Brain microvascular endothelial cell (primary cell): ENCODE measurements around the gene SEL1L3.
A peak's percentile ranks its signal among the peaks of the same experiment; 100 is the strongest.

Source experiments
- DNase-seq: peaks from one replicate; pipeline ENCODE4 v3.0.0-alpha.2; 2020
- H3K27ac ChIP-seq: fragments of 250-450 bp; sonication (Bioruptor Pico); 2 replicates; pipeline ENCODE4 v1.5.1; 2020; ENCODE audit warnings: mild to moderate bottlenecking, moderate library complexity
- H3K27me3 ChIP-seq: fragments of 250-450 bp; sonication (Bioruptor Pico); replicated peaks from 2 replicates; pipeline ENCODE4 v1.5.1; 2020; ENCODE audit warnings: mild to moderate bottlenecking
- H3K36me3 ChIP-seq: fragments of 250-450 bp; sonication (Bioruptor Pico); replicated peaks from 2 replicates; pipeline ENCODE4 v1.5.1; 2020; ENCODE audit warnings: mild to moderate bottlenecking
- H3K4me3 ChIP-seq: 2 replicates; pipeline ENCODE4 v1.5.1; 2011; ENCODE audit warnings: low read depth, mild to moderate bottlenecking, control low read depth, low read length, moderate library complexity
- in situ Hi-C: cut with HindIII; loops from 2 replicates; pipeline ENCODE4 v1.10.0; 2017; ENCODE audit warnings: low sequenced_read_pairs, low pct_ligation_motif_present
- TF ChIP-seq, protein P1 (sequence below): IDR thresholded peaks from 2 replicates; pipeline ENCODE4 v1.5.1; 2011; ENCODE audit warnings: low read depth, mild to moderate bottlenecking, moderate library complexity, low read length, control low read depth, inconsistent platforms; ENCODE audit errors: missing control alignments

Gene SEL1L3

DNA sequence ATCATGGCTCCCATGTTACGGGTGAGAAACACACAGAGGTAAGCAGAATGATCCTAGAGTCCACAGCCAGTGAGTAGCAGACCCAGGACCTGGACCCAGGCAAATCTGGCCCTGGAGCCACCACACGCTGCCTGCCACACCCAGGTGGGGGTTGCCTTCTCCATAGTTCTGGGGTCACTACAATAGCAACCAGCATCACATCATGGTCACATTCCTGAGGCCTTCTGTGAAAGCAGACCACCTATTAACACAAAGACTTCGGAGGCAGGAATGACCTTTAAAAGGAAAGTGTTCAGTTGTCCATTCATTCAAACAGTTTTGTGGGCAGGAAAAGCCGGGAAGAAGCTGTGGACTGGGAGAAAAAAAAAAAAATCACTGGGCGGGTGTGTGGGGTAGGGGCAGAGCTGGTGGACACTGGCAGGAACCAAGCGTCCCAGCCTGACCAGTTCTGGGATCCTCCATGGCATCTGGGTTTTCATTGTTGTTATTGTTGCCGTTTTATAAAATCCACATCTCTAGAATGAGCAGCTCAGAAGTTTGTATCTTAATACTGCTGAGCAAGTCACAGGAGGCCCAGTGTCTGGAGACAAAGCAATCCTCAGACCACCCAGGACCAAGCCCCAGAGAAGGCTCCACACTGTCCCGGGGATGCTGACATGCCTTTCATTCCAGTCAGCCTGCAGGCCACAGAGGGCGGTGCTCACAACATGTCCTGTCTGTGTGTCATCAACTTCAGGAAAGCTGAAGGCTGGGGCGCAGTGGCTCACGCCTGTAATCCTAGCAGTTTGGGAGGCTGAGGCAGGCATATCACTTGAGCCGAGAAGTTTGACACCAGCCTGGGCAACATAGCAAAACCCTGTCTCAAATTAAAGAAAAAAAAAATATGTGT is 67.0 kb downstream of the SEL1L3 start:
- TF ChIP-seq, protein P1, sequence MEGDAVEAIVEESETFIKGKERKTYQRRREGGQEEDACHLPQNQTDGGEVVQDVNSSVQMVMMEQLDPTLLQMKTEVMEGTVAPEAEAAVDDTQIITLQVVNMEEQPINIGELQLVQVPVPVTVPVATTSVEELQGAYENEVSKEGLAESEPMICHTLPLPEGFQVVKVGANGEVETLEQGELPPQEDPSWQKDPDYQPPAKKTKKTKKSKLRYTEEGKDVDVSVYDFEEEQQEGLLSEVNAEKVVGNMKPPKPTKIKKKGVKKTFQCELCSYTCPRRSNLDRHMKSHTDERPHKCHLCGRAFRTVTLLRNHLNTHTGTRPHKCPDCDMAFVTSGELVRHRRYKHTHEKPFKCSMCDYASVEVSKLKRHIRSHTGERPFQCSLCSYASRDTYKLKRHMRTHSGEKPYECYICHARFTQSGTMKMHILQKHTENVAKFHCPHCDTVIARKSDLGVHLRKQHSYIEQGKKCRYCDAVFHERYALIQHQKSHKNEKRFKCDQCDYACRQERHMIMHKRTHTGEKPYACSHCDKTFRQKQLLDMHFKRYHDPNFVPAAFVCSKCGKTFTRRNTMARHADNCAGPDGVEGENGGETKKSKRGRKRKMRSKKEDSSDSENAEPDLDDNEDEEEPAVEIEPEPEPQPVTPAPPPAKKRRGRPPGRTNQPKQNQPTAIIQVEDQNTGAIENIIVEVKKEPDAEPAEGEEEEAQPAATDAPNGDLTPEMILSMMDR: peak; percentile 38
- peak overlapping the region; percentile 25 for H3K27ac ChIP-seq
- no peak overlapping the region for H3K4me3 ChIP-seq
- no peaks in the 10 kb centered on the region for H3K27me3 ChIP-seq
- in situ Hi-C loops: no loop called here
- H3K36me3 ChIP-seq: no peaks in the 10 kb centered on the region
- DNase-seq: peak; percentile 84

DNA sequence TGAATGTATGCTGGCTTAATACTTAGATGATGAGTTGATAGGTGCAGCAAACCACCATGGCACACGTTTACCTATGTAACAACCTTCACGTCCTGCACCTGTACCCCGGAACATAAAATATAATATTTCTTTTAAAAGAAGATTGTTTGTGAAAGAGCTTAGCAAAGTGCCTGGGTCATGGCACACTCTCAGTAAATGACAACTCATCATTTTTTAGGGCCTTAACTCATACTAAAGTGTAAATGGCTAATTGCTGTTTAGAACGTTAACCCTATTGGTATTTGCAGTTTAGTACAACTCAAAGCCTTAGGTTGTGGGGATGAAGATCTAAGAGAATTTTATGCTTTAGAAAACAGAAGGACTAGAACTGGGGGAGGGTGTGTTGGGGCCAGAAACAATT is 67.7 kb downstream of the SEL1L3 start:
- in situ Hi-C loops: no loop called here
- TF ChIP-seq, protein P1: no peak

DNA sequence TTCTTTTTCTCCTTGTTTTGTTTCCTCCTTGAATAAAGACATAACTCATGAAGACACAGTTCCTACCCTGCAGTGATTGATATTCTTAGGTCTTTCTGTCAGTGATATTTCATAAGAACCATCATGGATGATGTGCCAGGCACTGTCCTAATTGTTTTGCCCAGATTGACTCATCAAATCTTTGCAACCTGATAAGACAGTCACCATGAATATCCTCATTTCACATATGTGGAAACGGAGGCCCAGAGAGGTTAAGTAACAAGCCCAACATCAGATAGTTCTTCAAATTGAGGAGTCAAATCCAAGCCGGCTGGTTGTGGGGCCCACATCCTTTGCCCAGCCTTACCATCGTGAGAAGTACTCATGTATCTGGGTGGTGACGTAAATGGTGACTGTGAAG is 69.9 kb downstream of the SEL1L3 start:
- TF ChIP-seq, protein P1: no peak
- DNase-seq: no peak
- Histone ChIP-seq H3K36me3 (no peaks in the 10 kb centered on the region), H3K4me3 (no peak overlapping the region), H3K27me3 (no peaks in the 10 kb centered on the region), H3K27ac (no peak overlapping the region)
- in situ Hi-C loops: no loop called here

More for the DNA sequence above, 67.7 kb downstream of the SEL1L3 start:
- no peak overlapping the region for H3K4me3 ChIP-seq
- no peaks in the 10 kb centered on the region for H3K27me3 ChIP-seq
- DNase-seq: no peak
- H3K27ac ChIP-seq: no peak overlapping the region
- no peaks in the 10 kb centered on the region for H3K36me3 ChIP-seq

DNA sequence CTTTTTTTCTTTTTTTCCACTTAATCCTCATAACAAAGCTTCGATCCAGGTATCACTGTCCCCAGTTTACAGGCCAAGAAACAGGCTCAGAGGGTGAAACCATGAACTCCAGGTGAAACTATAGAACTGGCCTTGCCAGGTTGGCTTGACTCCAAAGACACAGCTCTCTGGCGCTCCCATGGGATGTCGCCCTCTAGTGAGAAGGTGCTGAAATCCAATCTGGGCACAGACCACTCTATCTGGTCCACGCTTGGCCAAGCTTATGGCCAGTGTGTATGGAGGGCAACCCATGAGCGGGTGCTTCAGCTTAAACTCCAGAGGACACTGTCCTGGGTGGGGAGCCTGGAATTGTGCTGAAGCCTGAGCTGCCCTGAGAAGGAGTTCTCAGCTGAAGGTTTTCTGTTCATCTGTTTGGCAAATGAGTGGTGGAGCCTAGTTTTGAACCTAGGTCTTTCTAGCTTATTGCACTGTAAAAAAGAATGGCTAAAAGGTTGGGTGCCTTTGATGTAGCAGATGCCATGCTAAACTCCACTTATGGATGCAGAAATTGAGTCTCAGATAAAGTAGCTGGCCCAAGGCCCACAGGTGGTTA is 70.5 kb downstream of the SEL1L3 start:
- DNase-seq: no peak
- H3K36me3 ChIP-seq: no peaks in the 10 kb centered on the region

DNA sequence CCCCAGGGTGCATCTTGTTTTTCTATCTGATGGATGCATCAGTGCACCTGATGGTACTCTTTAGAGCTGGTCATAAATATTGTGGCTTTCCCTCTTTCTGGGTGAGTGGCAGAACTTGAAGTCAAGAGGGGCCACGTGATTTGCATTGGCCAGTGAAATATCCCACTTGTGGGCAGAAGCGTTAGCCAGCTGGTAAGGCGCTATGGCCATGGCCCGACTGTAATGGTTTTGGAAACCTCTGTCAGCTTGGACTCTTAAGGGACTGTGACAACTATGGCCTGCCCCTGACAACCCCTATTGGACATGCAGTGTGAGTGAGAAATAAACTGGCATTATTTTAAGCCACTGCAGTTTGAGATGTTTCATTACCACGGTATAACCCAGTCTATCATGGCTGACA is 72.8 kb downstream of the SEL1L3 start:
- no peak overlapping the region for H3K4me3 ChIP-seq
- H3K27me3 ChIP-seq: no peaks in the 10 kb centered on the region
- no peak overlapping the region for H3K27ac ChIP-seq
- no peak for DNase-seq
- TF ChIP-seq, protein P1: no peak
- H3K36me3 ChIP-seq: no peaks in the 10 kb centered on the region
- in situ Hi-C loops: no loop called here

More for the DNA sequence above, 70.5 kb downstream of the SEL1L3 start:
- TF ChIP-seq, protein P1: peak; percentile 66
- Histone ChIP-seq H3K27me3 (no peaks in the 10 kb centered on the region), H3K4me3 (no peak overlapping the region), H3K27ac (no peak overlapping the region)
- in situ Hi-C loops: no loop called here
